GM21529 (cell line): Measurements from ENCODE around the gene PCNX1.
A peak's percentile ranks its signal among the peaks of the same experiment; 100 is the strongest.
"Not testable (repeated sequence)": the region's sequence is repeated elsewhere in the genome, so short reads cannot be mapped to it uniquely, and the experiment has no call there.

ENCODE experiments used
- ATAC-seq: cut with Tn5 transposase; IDR thresholded peaks from one replicate; pipeline ENCODE4 v1.9.1; 2021; ENCODE audit not compliant: unreplicated experiment

Gene PCNX1

GRCh38 chr14:70907176-70907995 is at the start of gene PCNX1:
PCNX1 (plus strand) TSS chr14:70907459; CDS start chr14:70907851, 392 bp downstream.
- ATAC-seq: peak; percentile 78

DNA sequence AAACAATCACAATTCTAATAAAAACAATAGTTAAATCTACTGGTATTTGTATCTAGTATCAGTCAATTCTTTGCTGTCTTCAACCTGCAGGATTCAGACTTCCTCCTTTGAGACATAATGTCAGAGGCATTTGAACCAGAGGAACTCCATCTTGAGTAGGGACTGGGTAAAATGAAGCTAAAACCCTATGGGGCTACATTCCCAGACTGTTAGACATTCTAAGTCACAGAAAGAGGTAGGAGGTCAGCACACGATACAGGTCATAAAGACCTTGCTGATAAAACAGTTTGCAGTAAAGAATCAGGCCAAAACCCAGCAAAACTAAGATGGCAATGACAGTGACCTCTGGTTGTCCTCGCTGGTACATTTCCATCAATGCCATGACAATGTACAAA is 49.8 kb upstream of the PCNX1 start:
- no peak for ATAC-seq

DNA sequence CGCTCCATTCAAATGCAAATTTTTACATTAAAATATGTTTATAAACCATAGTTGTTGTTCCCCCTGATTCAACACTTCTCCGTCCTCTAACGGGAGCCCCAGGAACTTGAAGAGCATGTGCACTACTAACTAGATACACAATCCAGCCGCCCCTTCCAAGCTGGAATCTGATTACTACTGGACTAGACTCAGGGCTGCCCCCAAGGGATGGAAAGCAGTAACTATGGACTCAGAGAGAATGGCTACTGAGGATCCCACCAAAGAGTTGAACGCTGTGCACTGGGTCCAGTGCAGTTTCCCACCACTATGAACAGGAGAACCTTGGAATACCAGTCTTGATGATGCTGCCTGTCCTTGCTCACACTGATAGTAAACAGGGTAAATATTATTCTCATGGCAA is 48.6 kb upstream of the PCNX1 start:
- no peak for ATAC-seq

DNA sequence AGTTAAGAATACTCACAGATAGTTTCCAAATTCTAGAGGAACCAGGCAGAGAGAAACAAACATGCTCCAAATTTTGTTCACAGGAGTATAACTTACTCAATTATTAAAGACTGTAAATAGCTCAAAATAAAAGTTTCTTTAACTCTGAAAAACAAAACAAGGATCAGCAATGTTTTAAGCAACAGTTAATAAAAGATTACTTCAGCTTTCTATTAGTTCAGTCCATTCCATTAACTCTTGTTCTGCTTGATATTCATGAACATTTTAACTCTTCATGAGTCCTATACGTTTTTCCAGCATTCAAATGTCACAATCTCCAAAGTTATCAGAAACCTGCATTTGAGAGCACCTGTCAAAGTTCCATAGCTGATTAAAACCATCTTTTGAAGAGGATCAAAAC is 40.3 kb upstream of the PCNX1 start:
- not testable (repeated sequence) for ATAC-seq

- ATAC-seq: no peak
These were observed 36.3 kb upstream of the PCNX1 start for GRCh38 chr14:70871001-70871400.

GRCh38 chr14:70871863-70872677 is 35.2 kb upstream of the PCNX1 start:
- no peak for ATAC-seq

GRCh38 chr14:70872678-70873020 is 34.6 kb upstream of the PCNX1 start:
- ATAC-seq: no peak

GRCh38 chr14:70873627-70874026 is 33.6 kb upstream of the PCNX1 start:
- ATAC-seq: no peak

GRCh38 chr14:70875811-70876460 is 31.3 kb upstream of the PCNX1 start:
- ATAC-seq: not testable (repeated sequence)

DNA sequence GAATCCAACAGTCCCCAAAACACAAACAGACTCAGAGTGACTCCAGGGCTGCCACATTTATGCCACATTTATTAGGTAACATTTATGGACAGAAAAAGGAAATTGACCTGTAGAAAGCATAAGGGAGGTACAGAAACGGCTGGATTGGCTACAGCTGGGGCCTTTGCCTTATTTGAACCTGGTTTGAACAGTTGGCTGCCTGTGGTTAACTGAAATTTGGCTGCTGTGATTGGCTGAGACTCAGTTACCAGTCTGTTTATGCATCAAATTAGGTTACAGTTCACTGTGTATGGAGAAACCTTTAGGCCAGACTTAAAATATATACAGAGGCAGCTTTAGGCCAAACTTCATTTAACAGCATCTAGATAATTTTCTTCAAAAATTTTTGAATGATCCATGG is 27.8 kb upstream of the PCNX1 start:
- no peak for ATAC-seq

- not testable (repeated sequence) for ATAC-seq
These were observed 26.4 kb upstream of the PCNX1 start for GRCh38 chr14:70880888-70881287.

DNA sequence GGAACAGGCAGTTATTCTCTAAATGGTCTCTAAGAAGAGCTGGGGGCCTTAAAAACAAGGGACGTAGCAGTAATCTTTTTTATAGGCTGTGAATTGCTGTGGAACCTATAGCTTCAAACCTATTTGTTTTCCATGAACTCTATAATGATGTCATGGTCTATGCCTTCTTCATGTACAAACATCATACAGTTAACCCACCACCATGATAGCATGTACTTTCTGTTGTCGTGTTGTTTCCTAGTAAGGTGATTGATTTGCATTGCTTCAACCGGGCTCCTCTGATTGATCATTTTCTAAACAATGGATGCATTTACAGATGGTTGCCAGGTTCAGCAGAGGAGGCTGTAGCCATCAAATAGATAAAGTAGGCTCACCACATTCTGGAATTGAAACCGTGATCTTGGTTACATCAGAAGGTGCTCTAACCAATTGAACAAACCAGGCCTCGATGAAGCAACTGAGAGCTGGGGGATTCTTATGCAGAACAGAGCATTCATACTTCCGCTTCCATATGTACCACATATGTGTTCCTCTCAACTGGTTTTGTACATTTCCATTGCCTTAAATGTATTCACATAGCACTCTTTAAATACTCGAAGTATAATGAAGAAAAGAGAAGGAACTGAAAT is 25.6 kb upstream of the PCNX1 start:
- ATAC-seq: peak; percentile 40

GRCh38 chr14:70882776-70883492 is 24.3 kb upstream of the PCNX1 start:
- no peak for ATAC-seq

DNA sequence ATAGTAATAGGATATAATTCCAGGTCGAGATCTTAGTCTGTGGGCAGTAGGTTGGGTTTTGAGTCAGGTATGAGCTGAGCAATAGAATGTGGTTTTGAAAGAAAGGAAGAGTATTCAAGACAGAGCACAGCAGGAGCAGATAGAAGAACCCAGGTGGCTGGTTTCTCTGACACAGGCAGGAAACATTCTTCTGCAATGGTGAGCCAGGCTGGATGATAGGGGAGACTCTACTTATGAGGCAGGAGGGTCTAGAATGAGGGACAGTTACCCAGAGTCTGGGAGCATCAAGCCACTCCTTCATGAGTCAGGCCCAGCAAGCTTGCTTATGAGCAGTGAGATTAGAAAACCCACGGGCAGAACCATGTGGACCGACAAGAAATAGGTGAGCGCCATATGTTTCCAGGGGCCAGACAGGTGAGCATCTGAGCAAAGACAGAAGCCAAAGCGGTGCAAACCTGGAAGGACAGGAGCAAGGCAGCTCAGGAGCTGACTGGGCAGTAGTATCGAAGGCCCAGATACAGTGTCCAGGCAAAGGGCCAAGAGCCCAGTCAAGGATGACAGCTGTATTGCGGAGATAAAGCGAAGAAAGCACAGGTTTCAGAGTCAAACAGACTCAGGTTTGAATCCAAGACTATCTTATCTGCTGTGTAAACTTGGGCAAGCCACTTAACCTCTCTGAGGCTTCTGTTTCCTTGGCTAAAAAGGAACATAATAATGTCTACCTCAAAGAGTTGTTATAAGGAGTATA is 22.5 kb upstream of the PCNX1 start:
- ATAC-seq: no peak

- no peak for ATAC-seq
These were observed 21.8 kb upstream of the PCNX1 start for GRCh38 chr14:70885343-70886022.

DNA sequence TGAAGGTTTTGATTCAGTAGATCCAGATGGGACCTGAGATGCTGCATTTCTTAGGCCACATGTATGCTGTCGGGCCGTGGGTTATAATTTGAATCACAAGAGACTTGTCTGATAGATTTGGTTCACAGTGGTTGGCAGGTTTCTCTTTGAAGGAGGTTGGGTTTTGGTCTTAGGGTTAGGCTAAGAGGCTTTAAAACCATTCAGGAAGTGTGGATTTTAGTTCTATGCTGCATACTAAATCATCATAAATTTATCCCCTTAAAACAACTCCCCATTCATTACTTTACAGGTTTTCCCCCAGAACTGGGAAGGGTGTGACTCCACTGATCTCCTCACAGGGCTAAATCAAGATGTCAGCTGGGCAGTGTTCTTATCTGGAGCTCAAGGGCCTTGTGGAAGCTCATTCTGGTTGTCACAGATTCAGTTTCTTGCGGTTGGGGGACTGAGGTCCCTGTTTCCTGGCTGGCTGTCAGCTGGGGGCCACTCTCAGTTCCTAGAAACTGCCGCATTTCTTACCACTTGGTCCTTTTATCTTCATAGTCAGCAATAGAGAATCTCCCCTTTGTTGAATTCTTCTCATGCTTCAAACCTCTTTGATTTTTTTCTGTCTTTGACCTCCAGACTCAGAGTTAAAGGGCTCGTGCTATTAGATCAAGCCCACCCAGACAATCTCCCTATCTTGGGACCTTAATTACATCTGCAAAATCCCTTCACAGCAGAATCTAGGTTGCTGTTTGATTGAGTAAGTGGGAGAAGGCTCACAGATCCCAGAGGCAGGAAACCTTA is 20.6 kb upstream of the PCNX1 start:
- ATAC-seq: peak; percentile 56

DNA sequence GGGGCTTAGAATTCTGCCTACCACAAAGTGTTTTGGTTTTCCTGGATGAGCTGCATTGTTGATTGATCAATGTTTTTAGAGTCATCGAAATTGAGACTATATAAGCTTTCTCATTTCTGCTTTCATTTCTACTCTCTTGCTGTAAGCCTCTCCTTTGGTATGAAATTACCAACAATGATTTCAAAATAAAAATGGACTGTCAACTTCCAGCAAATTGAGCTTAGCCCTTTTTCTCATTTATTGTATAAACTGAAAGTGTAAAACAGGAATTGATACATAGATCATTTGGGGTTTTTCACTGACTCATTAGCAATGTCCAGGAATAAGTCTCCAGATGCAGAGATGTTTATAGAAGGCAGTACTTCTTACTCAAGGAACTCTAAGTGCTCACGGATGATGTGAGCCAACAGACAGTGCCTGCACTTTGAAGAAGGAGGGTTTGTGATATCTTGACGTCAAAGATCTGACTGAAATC is 20.0 kb upstream of the PCNX1 start:
- ATAC-seq: peak; percentile 50

DNA sequence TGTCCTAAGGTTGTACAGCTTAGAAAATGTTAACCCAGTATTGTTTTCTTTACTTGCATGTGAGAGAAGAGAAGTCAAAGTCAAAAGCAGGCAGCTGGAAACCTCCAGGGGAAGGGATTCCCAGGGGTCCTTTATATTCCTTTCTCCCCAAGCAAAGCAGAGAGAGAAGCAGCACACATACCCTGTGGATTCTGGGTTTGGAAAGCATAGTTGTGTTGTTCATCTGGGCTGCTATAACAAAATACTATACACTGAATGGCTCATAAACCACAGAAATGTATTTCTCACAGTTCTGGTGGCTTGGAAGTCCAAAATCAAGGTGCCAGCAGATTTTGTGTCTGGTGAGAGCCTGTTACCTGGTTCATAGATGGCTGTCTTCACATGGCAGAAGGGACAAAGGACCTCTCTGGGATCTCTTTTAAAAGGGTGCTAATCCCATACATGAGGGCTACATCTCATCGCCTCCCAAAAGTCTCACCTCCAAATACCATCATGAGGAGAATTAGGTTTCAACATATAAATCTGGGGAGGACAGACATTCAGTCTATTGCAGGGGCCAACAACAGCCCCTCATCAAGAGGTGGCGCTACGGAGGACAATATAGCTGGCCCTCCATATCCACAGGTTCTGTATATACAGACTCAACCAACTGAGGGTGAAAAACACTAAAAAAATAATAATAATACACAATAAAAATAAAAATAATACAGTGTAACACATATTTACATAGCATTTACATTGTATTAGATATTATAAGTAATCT is 19.3 kb upstream of the PCNX1 start:
- no peak for ATAC-seq
